NCI-H69 (cell line): ENCODE results near the gene COX5A.
"Not testable (repeated sequence)": the region's sequence is repeated elsewhere in the genome, so short reads cannot be mapped to it uniquely, and the experiment has no call there.

Experiments used
- DNase-seq: peaks from one replicate; lab custom pipeline; 2025; lab: John Stamatoyannopoulos, UW

Gene COX5A

GRCh38 chr15:74901612-74902063 is 36.2 kb downstream of the COX5A start:
- DNase-seq, result peak; percentile 25

GRCh38 chr15:74897300-74897701 is 40.6 kb downstream of the COX5A start:
- no peak for DNase-seq

- DNase-seq, result no peak
Observed at GRCh38 chr15:74896316-74896715, 41.6 kb downstream of the COX5A start.

GRCh38 chr15:74895830-74896229 is 42.0 kb downstream of the COX5A start:
- no peak for DNase-seq

GRCh38 chr15:74894383-74894782 is 43.5 kb downstream of the COX5A start:
- not testable (repeated sequence) for DNase-seq

GRCh38 chr15:74893627-74894026 is 44.2 kb downstream of the COX5A start:
- no peak for DNase-seq

GRCh38 chr15:74892931-74893330 is 44.9 kb downstream of the COX5A start:
- DNase-seq, result no peak

GRCh38 chr15:74892313-74892712 is 45.6 kb downstream of the COX5A start:
- peak; percentile 9 for DNase-seq

GRCh38 chr15:74891469-74891868 is 46.4 kb downstream of the COX5A start:
- DNase-seq, result no peak

- no peak for DNase-seq
Observed at GRCh38 chr15:74890665-74890960, 47.3 kb downstream of the COX5A start.

GRCh38 chr15:74889883-74890664 is 47.8 kb downstream of the COX5A start, which contains the start of gene MPI:
Gene MPI, plus strand, starts transcription at chr15:74890042. Its CDS starts 32 bp downstream, at chr15:74890074.
- DNase-seq, result peak; percentile 85

GRCh38 chr15:74889390-74889882 is 48.4 kb downstream of the COX5A start:
- DNase-seq, result peak; percentile 27

GRCh38 chr15:74888716-74889115 is 49.2 kb downstream of the COX5A start:
- no peak for DNase-seq

- not testable (repeated sequence) for DNase-seq
Observed at GRCh38 chr15:74887537-74888193, 50.2 kb downstream of the COX5A start.

- DNase-seq, result no peak
Observed at GRCh38 chr15:74885461-74885860, 52.4 kb downstream of the COX5A start.

- DNase-seq, result no peak
Observed at GRCh38 chr15:74884428-74885223, 53.2 kb downstream of the COX5A start.

GRCh38 chr15:74882528-74882927 is 55.3 kb downstream of the COX5A start:
- DNase-seq, result no peak

- no peak for DNase-seq
Observed at GRCh38 chr15:74878273-74878672, 59.6 kb downstream of the COX5A start.

GRCh38 chr15:74873756-74874424 is 64.0 kb downstream of the COX5A start:
- peak; percentile 28 for DNase-seq

- DNase-seq, result peak; percentile 92
Observed at GRCh38 chr15:74873036-74873755, 64.7 kb downstream of the COX5A start, which contains the start of gene SCAMP2. Gene SCAMP2, minus strand, starts transcription at chr15:74873365. Its CDS starts 110 bp downstream, at chr15:74873255.

- DNase-seq, result no peak
Observed at GRCh38 chr15:74872702-74873035, 65.2 kb downstream of the COX5A start.
